ENCODE results near the gene EID1. TPM values are rescaled to one million over a fixed set of nuclear protein-coding genes. Genes with fewer than 3 reads are reported as not detected.
A peak's percentile ranks its signal among the peaks of the same experiment; 100 is the strongest.

EID1 gene
- total and polyA plus RNA-seq, 9 of the 15 experiments (the other 6 are each of a cell fraction or from before 2014, with no cell fraction given), result 46.5 to 211 (median 143) TPM

GRCh38 chr15:48851956-48852355 lies 26.0 kb upstream of the EID1 start (continued):
- TF ChIP-seq MNT (conservative IDR thresholded peaks at IDR 0.05) (0 out of 4 replicates have a peak, but pooled peaks of 1 of the 2 experiments have one; percentile 28), CCAR2 (IDR thresholded peaks at IDR 0.05; ENCODE audit: low read depth, low read length) (no peak), ATF7 (IDR thresholded peaks at IDR 0.05) (0 out of 2 replicates have a peak, but pooled peaks have one; percentile 22), KDM1A (IDR thresholded peaks at IDR 0.05) (peak; percentile 87), ARID1B (IDR thresholded peaks at IDR 0.05) (peak; percentile 97), ZNF696 (CRISPR knock-in tag; conservative IDR thresholded peaks at IDR 0.05) (no peak), STAT5A (IDR thresholded peaks at IDR 0.05; ENCODE audit: borderline replicate concordance, low read length) (peak; percentile 20; the same call in 1 of the 2 replicates), CBFA2T2 (conservative IDR thresholded peaks at IDR 0.05) (peak; percentile 87), DPF2 (IDR thresholded peaks at IDR 0.05) (peak; percentile 96), ZMIZ1 (IDR thresholded peaks at IDR 0.05; ENCODE audit: low read depth in 2 of 2, low read length in 2 of 2) (peak in 1 of 2 experiments; percentile 72; a peak in 1 of 4 replicates), SMARCC2 (IDR thresholded peaks at IDR 0.05; ENCODE audit: low read depth) (peak; percentile 86), FOXA3 (CRISPR knock-in tag; conservative IDR thresholded peaks at IDR 0.05 in 1 of 2, IDR thresholded peaks at IDR 0.05 in 1 of 2) (peak; percentile 60 to 97; a peak in 3 of 4 replicates), GATA2 (CRISPR knock-in tag; IDR thresholded peaks at IDR 0.05) (peak; percentile 34; the same call in 1 of the 2 replicates), PML (IDR thresholded peaks at IDR 0.05; ENCODE audit: low read length) (peak; percentile 47; the same call in 1 of the 2 replicates), EHMT2 (IDR thresholded peaks at IDR 0.05) (peak; percentile 27; the same call in 1 of the 2 replicates), SMARCE1 (IDR thresholded peaks at IDR 0.05) (peak; percentile 87), KLF16 (IDR thresholded peaks at IDR 0.05) (0 out of 2 replicates have a peak, but pooled peaks have one; percentile 51), NCOR1 (IDR thresholded peaks at IDR 0.05) (peak; percentile 84), ZNF3 (CRISPR knock-in tag; IDR thresholded peaks at IDR 0.05) (no peak), PPARD (CRISPR knock-in tag; IDR thresholded peaks at IDR 0.05) (no peak), RCOR1 (IDR thresholded peaks at IDR 0.05; ENCODE audit: borderline replicate concordance in 1 of 2, low read depth in 2 of 2, low read length in 2 of 2) (peak in 1 of 2 experiments; percentile 87; a peak in 2 of 4 replicates), MAFK (IDR thresholded peaks at IDR 0.05; ENCODE audit: low read length) (0 out of 2 replicates have a peak, but pooled peaks have one; percentile 30)
- TF ChIP-seq, protein P1, sequence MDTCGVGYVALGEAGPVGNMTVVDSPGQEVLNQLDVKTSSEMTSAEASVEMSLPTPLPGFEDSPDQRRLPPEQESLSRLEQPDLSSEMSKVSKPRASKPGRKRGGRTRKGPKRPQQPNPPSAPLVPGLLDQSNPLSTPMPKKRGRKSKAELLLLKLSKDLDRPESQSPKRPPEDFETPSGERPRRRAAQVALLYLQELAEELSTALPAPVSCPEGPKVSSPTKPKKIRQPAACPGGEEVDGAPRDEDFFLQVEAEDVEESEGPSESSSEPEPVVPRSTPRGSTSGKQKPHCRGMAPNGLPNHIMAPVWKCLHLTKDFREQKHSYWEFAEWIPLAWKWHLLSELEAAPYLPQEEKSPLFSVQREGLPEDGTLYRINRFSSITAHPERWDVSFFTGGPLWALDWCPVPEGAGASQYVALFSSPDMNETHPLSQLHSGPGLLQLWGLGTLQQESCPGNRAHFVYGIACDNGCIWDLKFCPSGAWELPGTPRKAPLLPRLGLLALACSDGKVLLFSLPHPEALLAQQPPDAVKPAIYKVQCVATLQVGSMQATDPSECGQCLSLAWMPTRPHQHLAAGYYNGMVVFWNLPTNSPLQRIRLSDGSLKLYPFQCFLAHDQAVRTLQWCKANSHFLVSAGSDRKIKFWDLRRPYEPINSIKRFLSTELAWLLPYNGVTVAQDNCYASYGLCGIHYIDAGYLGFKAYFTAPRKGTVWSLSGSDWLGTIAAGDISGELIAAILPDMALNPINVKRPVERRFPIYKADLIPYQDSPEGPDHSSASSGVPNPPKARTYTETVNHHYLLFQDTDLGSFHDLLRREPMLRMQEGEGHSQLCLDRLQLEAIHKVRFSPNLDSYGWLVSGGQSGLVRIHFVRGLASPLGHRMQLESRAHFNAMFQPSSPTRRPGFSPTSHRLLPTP (IDR thresholded peaks at IDR 0.05; ENCODE audit: borderline replicate concordance, extremely low read depth, insufficient read length), result no peak
